ENCODE results near the gene SRGAP2B.
"Not testable (repeated sequence)": the region's sequence is repeated elsewhere in the genome, so short reads cannot be mapped to it uniquely, and the experiment has no call there.

SRGAP2B gene

DNA sequence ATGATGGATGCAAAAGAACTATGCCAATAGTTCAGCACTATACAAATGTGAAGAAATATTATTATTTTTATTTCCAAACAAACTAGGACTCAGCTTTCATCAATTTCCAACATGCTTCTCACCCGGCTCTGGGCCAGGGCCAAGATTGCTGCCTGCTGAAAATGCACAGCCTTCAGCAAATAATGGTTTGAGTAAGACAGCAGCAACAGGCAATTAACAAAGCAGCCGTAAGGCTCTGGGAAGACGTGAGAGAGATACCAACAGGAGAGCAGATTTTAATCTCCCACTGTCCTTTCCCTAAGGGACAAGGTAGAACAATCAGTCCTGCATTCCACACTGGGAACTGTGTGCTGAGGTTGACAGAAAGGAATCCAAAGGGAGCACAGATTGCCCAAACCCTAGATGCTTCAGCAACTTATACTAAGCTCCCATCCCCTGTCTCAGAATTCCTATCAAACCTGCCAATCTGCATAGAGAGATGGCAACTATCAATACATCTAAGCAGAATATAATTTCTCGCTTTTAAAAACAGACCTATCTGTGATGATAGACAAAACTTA, 134.1 kb downstream of the SRGAP2B start:
- H3K36me3 ChIP-seq (ENCODE audit: insufficient read depth); H3K27ac ChIP-seq; H3K9ac ChIP-seq; H3K4me3 ChIP-seq (IDR thresholded peaks at IDR 0.05; ENCODE audit: insufficient read depth, low read depth, low read length); H3K27me3 ChIP-seq (ENCODE audit: insufficient read depth, low read depth); H2AFZ ChIP-seq (ENCODE audit: low read depth); H4K20me1 ChIP-seq (ENCODE audit: insufficient read depth); H3K79me2 ChIP-seq (ENCODE audit: insufficient read depth, low read depth); H3K4me2 ChIP-seq; H3K4me1 ChIP-seq (ENCODE audit: low read depth, poor library complexity, severe bottlenecking): not testable (repeated sequence)

DNA sequence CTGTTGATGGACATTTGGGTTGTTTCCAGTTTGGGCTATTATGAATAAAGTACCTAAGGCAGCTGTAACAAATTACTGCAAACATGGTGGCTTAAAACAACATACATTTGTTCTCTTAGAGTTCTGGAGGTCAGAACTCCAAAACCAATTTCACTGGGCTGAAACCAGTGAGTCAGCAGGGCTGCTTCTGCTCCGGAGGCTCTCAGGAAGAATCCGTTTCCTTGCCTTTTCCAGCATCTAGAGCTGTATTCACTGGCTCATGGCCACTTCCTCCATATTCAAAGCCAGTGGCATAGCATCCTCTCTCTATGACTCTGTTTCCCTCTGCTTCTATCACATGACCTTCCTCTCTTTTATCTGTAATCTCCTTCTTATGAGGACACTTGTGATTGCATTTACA, 146.7 kb downstream of the SRGAP2B start:
- not testable (repeated sequence) for H3K27me3 ChIP-seq (ENCODE audit: insufficient read depth, low read depth); H3K36me3 ChIP-seq (ENCODE audit: insufficient read depth); H3K4me3 ChIP-seq (IDR thresholded peaks at IDR 0.05; ENCODE audit: insufficient read depth, low read depth, low read length); H2AFZ ChIP-seq (ENCODE audit: low read depth); H3K9ac ChIP-seq; H3K79me2 ChIP-seq (ENCODE audit: insufficient read depth, low read depth); H3K4me1 ChIP-seq (ENCODE audit: low read depth, poor library complexity, severe bottlenecking); H3K4me2 ChIP-seq; H3K27ac ChIP-seq; H4K20me1 ChIP-seq (ENCODE audit: insufficient read depth)

DNA sequence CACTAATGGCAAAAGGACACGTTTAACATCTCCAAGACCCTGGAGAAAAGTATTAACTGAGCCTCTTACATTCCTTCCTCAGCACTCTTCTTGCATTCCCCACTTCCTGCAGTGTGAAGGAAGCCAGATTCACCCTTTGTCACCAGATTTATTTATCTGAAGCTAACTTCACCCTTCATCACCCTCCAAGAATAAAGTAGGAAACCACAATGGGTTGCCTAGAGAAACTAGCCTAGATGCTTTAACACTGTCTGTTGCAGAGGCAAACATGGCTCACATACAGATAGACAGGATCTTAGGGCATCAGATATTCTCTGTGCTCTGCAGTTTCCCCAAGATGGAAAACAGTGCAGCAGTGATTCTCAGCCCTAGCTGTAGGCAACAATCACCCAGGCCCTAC, 147.6 kb downstream of the SRGAP2B start:
- H3K9ac ChIP-seq; H3K4me1 ChIP-seq (ENCODE audit: low read depth, poor library complexity, severe bottlenecking); H3K36me3 ChIP-seq (ENCODE audit: insufficient read depth); H2AFZ ChIP-seq (ENCODE audit: low read depth); H4K20me1 ChIP-seq (ENCODE audit: insufficient read depth); H3K27me3 ChIP-seq (ENCODE audit: insufficient read depth, low read depth); H3K27ac ChIP-seq; H3K4me2 ChIP-seq; H3K79me2 ChIP-seq (ENCODE audit: insufficient read depth, low read depth); H3K4me3 ChIP-seq (IDR thresholded peaks at IDR 0.05; ENCODE audit: insufficient read depth, low read depth, low read length): not testable (repeated sequence)

DNA sequence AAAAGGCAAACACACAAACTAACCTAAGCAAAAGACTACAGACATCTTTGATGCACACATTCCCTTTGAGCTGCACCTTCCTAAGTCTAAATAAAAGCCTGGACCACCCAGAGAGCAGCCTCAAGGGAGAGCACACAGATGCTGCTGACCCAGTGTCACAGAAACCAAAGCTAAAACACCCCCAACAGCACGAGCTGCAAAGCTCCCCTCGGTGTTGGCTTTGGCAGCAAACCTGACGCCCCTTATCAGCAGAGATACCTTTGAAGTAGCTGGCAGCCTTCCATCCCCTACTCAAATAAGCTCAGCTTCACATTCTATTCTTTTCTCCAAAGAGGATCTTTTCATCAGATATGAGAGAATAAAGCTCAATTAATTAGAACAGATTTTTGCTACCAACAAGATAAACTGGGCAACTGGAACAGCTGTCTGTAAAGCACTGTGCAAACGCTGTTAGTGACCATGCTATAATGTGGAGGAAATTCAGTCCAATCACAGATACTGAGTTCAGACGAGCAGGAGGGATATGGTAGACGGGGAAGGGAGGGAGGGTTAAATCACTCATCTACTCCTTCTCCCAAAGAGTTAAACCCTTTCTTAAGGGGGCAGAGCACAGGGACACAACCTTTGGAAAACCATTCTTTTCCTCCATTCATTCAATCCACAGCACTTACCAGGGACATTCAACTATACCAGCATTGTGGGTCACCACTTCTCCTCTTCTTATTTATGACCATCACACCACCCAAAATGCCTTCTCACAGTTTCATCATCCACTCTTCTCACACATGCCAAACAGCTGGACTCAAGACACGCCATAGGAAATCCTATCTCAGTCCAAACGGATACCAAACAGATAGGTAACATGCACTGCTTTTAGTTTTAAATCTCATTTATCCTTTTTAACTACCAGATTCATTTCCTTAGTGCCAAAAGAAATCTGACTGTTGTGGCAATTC, 148.3 kb downstream of the SRGAP2B start:
- H3K4me3 ChIP-seq (IDR thresholded peaks at IDR 0.05; ENCODE audit: insufficient read depth, low read depth, low read length); H2AFZ ChIP-seq (ENCODE audit: low read depth); H4K20me1 ChIP-seq (ENCODE audit: insufficient read depth); H3K36me3 ChIP-seq (ENCODE audit: insufficient read depth); H3K9ac ChIP-seq; H3K27me3 ChIP-seq (ENCODE audit: insufficient read depth, low read depth); H3K4me1 ChIP-seq (ENCODE audit: low read depth, poor library complexity, severe bottlenecking); H3K4me2 ChIP-seq; H3K27ac ChIP-seq; H3K79me2 ChIP-seq (ENCODE audit: insufficient read depth, low read depth): not testable (repeated sequence)

DNA sequence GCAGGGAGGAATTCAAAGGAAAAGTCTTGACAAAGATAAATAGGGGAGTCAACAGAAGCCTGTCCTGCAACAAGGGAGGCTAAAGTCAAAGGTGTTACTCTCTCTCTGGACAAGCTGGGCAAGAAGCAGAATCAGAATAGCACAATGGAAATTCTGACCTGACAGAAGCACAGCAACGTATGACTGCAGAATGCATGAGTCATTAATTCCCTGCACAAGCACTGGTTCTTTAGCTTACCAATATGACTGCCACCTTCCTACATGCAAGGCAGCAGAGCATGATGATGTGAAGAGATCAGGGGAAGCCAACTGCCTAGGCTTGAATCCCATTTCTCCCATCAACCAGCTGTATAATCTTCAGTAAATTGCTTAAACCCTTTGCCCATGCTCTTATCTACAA, 153.4 kb downstream of the SRGAP2B start:
- not testable (repeated sequence) for H3K27ac ChIP-seq; H3K9ac ChIP-seq; H3K4me2 ChIP-seq; H3K36me3 ChIP-seq (ENCODE audit: insufficient read depth); H2AFZ ChIP-seq (ENCODE audit: low read depth); H3K79me2 ChIP-seq (ENCODE audit: insufficient read depth, low read depth); H3K27me3 ChIP-seq (ENCODE audit: insufficient read depth, low read depth); H3K4me1 ChIP-seq (ENCODE audit: low read depth, poor library complexity, severe bottlenecking); H4K20me1 ChIP-seq (ENCODE audit: insufficient read depth); H3K4me3 ChIP-seq (IDR thresholded peaks at IDR 0.05; ENCODE audit: insufficient read depth, low read depth, low read length)

DNA sequence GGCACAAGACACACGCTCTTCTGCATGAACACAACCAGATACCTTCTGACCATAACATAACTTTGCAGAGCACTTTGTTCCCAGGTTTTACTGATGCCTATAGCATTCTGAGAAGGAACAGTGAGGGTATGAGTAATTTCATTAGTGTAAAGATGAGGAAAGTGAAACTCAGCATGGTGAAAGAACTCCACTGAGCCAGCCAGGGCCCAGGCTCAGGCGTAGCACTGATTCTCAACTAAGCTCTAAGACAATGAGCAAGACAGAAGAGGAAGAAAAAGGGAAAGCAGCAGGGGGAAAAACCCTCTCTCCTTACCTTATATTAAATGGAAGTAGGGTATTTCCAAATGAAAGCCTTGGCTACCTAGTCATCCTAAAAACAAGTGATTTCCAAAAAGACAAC, 155.1 kb downstream of the SRGAP2B start:
- H3K4me3 ChIP-seq (IDR thresholded peaks at IDR 0.05; ENCODE audit: insufficient read depth, low read depth, low read length); H3K9ac ChIP-seq; H3K27ac ChIP-seq; H4K20me1 ChIP-seq (ENCODE audit: insufficient read depth); H3K79me2 ChIP-seq (ENCODE audit: insufficient read depth, low read depth); H3K4me2 ChIP-seq; H3K27me3 ChIP-seq (ENCODE audit: insufficient read depth, low read depth); H3K36me3 ChIP-seq (ENCODE audit: insufficient read depth); H2AFZ ChIP-seq (ENCODE audit: low read depth); H3K4me1 ChIP-seq (ENCODE audit: low read depth, poor library complexity, severe bottlenecking): not testable (repeated sequence)

DNA sequence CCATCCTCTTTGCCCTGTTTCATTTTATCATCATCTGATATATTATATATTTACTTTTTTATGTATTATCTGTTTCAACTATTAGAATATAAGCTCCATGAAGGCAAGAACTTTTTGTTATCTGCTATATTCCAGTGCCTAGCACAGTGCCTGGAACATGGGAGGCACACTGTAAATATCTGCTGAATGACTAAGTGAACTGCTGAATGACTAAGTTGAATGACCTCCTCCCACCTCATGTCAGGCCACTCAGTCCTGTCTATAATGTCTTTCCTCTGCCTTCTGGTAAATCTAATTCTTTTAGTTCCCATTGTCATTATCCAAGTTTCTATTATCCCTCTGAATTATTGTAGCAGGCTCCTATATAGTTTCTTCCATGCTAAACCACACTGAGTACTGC, 156.5 kb downstream of the SRGAP2B start:
- H3K4me1 ChIP-seq (ENCODE audit: low read depth, poor library complexity, severe bottlenecking); H3K27ac ChIP-seq; H3K9ac ChIP-seq; H3K36me3 ChIP-seq (ENCODE audit: insufficient read depth); H3K79me2 ChIP-seq (ENCODE audit: insufficient read depth, low read depth); H2AFZ ChIP-seq (ENCODE audit: low read depth); H4K20me1 ChIP-seq (ENCODE audit: insufficient read depth); H3K4me3 ChIP-seq (IDR thresholded peaks at IDR 0.05; ENCODE audit: insufficient read depth, low read depth, low read length); H3K27me3 ChIP-seq (ENCODE audit: insufficient read depth, low read depth); H3K4me2 ChIP-seq: not testable (repeated sequence)

DNA sequence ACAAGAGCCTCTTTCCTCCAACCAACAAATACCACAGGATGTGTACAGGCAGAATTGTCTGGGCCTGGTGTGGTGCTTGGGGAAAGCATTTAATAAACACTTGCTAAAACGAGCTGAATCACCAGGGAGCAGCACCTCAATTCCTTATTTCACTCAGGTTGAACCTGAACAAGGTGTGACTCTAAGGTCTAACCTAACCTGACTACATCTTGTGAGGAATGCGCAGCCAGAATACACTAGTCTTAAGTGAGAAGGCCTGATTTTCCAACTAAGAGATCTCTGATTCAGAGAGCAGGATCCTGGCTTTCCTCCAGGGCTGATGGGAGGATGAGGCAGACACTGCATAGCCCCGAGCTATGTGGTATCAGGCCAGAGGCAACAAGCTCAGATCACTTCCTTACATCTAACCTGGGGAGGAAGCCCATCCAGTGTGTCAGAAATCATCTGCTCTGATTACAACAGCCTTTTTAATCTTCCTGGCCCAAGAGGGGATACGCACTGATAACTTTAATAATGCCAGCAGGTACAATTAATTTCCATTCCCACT, 158.9 kb downstream of the SRGAP2B start:
- not testable (repeated sequence) for H3K36me3 ChIP-seq (ENCODE audit: insufficient read depth); H3K79me2 ChIP-seq (ENCODE audit: insufficient read depth, low read depth); H3K27ac ChIP-seq; H3K4me1 ChIP-seq (ENCODE audit: low read depth, poor library complexity, severe bottlenecking); H3K4me3 ChIP-seq (IDR thresholded peaks at IDR 0.05; ENCODE audit: insufficient read depth, low read depth, low read length); H3K27me3 ChIP-seq (ENCODE audit: insufficient read depth, low read depth); H4K20me1 ChIP-seq (ENCODE audit: insufficient read depth); H3K4me2 ChIP-seq; H2AFZ ChIP-seq (ENCODE audit: low read depth); H3K9ac ChIP-seq

DNA sequence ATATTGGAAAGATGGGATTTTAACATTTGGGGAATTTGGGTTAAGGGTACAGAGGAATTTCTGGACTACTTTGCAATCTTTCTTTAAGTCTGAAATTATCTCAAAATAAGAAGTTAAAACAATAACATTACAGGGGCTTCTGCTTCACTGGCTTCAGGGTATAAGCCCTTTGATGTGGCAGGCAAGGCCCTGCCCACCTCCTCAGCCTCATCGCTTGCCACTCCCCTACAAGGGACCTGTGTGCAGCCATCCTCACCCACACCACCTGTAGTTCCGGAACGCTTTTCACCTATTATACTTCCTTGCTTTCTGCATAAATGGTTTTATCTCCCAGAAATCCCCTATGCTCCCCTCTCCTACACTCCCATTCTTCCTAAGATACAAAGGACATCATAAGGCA, 159.8 kb downstream of the SRGAP2B start:
- not testable (repeated sequence) for H3K36me3 ChIP-seq (ENCODE audit: insufficient read depth); H3K27ac ChIP-seq; H4K20me1 ChIP-seq (ENCODE audit: insufficient read depth); H3K79me2 ChIP-seq (ENCODE audit: insufficient read depth, low read depth); H3K4me2 ChIP-seq; H2AFZ ChIP-seq (ENCODE audit: low read depth); H3K4me3 ChIP-seq (IDR thresholded peaks at IDR 0.05; ENCODE audit: insufficient read depth, low read depth, low read length); H3K9ac ChIP-seq; H3K27me3 ChIP-seq (ENCODE audit: insufficient read depth, low read depth)
- peaks cover 13% of the 10 kb centered on the region for H3K4me1 ChIP-seq (ENCODE audit: low read depth, poor library complexity, severe bottlenecking)

DNA sequence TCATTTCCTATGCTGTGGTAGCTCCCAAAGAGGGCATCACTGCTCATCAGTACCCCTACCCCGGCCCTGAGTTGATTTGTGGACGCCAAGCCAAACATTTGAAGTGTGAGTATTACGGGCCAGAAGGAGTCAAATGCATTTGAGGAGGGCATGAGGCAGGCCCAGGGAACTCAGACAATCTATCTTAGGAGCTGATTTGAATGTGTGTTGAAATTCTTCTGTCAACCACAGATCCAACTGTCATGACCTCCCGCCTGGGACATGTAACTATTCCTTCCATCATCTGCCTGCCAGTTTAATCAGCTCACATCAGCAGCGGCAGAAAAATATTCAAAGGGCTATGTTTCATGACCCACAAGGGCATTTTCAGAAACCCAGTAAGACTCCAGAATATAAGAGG, 162.1 kb downstream of the SRGAP2B start:
- H4K20me1 ChIP-seq (ENCODE audit: insufficient read depth); H3K27ac ChIP-seq; H3K36me3 ChIP-seq (ENCODE audit: insufficient read depth); H3K9ac ChIP-seq; H3K4me3 ChIP-seq (IDR thresholded peaks at IDR 0.05; ENCODE audit: insufficient read depth, low read depth, low read length); H3K27me3 ChIP-seq (ENCODE audit: insufficient read depth, low read depth); H3K4me2 ChIP-seq; H2AFZ ChIP-seq (ENCODE audit: low read depth); H3K79me2 ChIP-seq (ENCODE audit: insufficient read depth, low read depth): not testable (repeated sequence)
- peaks cover 20% of the 10 kb centered on the region for H3K4me1 ChIP-seq (ENCODE audit: low read depth, poor library complexity, severe bottlenecking)

Measured in KMS-11 (cell line).